Thoracic aorta (tissue), 2 donors: ENCODE results near the gene NAALADL1. TPM values are rescaled to one million over a fixed set of nuclear protein-coding genes. Genes with fewer than 3 reads are reported as not detected.

ENCODE experiments used
- ATAC-seq: fragments of 150-250 bp; one replicate; pipeline ENCODE4 v1.8.0; 2017; ENCODE audit warnings: low read depth; ENCODE audit not compliant: insufficient number of reproducible peaks, low FRiP score
- DNase-seq: peaks from one replicate; pipeline ENCODE4 v3.0.0-alpha.2; 2020; ENCODE audit warnings: low spot score
- H3K27ac ChIP-seq, 2 donors: fragments of 200-600 bp; sonication (generic); 1 replicate in 1 of 2; 2 replicates in 1 of 2; pipeline ENCODE4 v1.5.1; 2016; ENCODE audit warnings: mild to moderate bottlenecking in 2 of 2, moderate library complexity in 2 of 2
- H3K27me3 ChIP-seq: fragments of 200-600 bp; sonication (generic); replicated peaks from 2 replicates; pipeline ENCODE4 v1.6.0; 2016; ENCODE audit warnings: mild to moderate bottlenecking; ENCODE audit not compliant: insufficient read depth
- H3K36me3 ChIP-seq: fragments of 200-600 bp; sonication (generic); one replicate; pipeline ENCODE4 v1.5.1; 2016
- H3K4me1 ChIP-seq, 2 donors: fragments of 200-600 bp; sonication (generic); 1 replicate in 1 of 2; 2 replicates in 1 of 2; pipeline versions ENCODE4 v1.5.1 to v1.6.0; 2016; ENCODE audit warnings: low read depth in 2 of 2, mild to moderate bottlenecking in 1 of 2; ENCODE audit not compliant: control insufficient read depth in 1 of 2
- H3K4me3 ChIP-seq: fragments of 200-600 bp; sonication (generic); 2 replicates; pipeline ENCODE4 v1.5.1; 2016; ENCODE audit warnings: mild to moderate bottlenecking
- H3K9me3 ChIP-seq: fragments of 200-600 bp; sonication (generic); 2 replicates; pipeline ENCODE4 v1.5.1; 2016
- total RNA-seq, 2 donors: library from RNA; depleted of rRNA; stranded (reverse); fragments of >200 nt; gene quantifications; one replicate each; pipeline versions ENCODE4 v1.1.0 to v1.2.3, GENCODE V29; 2016
- TF ChIP-seq, protein P1 (sequence below): fragments of 200-600 bp; sonication (generic); IDR thresholded peaks from one replicate; pipeline ENCODE4 v1.5.1; 2019; ENCODE audit warnings: antibody characterized with exemption

NAALADL1 gene
- total RNA-seq, 2 donors from 2014 or later = 25.8 to 47.1 TPM

DNA sequence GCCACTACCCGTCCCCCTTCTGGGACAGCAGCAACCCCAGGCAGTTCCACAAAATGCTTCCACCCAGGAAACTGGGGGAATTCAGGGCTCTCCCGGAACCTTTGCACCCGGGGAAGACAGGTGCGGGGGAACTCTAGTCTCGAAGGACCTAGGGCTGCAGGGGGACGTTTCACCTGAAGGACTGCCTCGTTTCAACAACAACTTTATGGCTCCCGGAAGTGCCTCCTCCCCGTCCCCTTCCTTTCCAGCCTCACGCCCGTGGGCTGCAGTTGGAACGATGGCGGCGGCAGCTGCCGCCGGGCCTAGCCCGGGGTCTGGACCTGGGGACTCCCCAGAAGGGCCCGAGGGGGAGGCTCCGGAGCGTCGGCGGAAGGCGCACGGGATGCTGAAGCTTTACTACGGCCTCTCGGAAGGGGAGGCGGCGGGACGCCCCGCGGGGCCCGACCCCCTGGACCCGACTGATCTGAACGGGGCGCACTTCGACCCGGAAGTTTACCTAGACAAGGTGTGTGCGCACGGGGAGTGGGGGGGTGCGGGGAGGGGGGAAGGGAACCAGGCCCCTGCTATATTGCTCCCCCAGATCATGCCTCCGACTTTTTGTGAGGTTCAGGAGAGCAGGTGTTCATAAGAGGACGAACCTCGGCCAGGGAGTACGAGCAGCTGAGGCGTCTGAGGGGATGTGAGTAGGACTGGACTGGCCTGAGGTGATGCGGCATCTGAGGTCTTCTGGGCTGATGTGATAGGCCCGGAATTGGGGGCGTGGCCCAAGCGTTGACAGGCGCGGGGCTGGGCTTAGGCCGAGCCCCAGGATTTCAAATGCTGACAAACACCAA, 37.8 kb upstream of the NAALADL1 start, which contains the start of gene VPS51:
Gene VPS51, plus strand, starts transcription at position 241 of the 833 bp plus-strand sequence. Its CDS starts 37 bp downstream, at position 278.
- peak; percentile 72 for DNase-seq
- H3K36me3 ChIP-seq = no peaks in the 10 kb centered on the region
- H3K27ac ChIP-seq = peak within 1 kb of the TSS; percentile 81 to 93
- ATAC-seq = peak; percentile 76
- no peaks in the 10 kb centered on the region for H3K27me3 ChIP-seq
- H3K9me3 ChIP-seq = no peaks in the 10 kb centered on the region
- peak within 1 kb of the TSS; percentile 97 for H3K4me3 ChIP-seq
- TF ChIP-seq, protein P1, sequence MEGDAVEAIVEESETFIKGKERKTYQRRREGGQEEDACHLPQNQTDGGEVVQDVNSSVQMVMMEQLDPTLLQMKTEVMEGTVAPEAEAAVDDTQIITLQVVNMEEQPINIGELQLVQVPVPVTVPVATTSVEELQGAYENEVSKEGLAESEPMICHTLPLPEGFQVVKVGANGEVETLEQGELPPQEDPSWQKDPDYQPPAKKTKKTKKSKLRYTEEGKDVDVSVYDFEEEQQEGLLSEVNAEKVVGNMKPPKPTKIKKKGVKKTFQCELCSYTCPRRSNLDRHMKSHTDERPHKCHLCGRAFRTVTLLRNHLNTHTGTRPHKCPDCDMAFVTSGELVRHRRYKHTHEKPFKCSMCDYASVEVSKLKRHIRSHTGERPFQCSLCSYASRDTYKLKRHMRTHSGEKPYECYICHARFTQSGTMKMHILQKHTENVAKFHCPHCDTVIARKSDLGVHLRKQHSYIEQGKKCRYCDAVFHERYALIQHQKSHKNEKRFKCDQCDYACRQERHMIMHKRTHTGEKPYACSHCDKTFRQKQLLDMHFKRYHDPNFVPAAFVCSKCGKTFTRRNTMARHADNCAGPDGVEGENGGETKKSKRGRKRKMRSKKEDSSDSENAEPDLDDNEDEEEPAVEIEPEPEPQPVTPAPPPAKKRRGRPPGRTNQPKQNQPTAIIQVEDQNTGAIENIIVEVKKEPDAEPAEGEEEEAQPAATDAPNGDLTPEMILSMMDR = no peak
- peaks cover 9 to 18% of the 10 kb centered on the region in 2 donors for H3K4me1 ChIP-seq

DNA sequence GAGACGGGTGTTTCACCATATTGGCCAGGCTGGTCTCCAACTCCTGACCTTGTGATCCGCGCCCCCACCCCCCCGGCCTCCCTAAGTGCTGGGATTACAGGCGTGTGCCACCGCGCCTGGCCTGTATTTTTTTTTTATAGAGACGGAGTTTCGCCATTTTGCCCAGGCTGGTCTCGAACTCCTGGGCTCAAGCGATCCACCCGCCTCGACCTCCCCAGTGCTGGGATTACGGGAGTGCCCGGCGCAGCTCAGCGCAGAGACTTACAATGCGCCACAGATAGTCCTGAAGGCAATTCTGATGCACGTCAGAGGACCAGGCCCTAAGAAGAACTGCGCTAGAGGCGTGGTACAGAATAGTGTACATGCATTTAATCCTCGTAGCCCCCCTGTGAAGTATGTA, 37.1 kb upstream of the NAALADL1 start:
- TF ChIP-seq, protein P1 = no peak
- Histone ChIP-seq H3K27ac (peak overlapping the region; percentile 81 to 93), H3K36me3 (no peaks in the 10 kb centered on the region), H3K4me3 (peak overlapping the region; percentile 97), H3K9me3 (no peaks in the 10 kb centered on the region), H3K27me3 (no peaks in the 10 kb centered on the region), H3K4me1 (peaks cover 9 to 18% of the 10 kb centered on the region in 2 donors)
- no peak for ATAC-seq
- no peak for DNase-seq

DNA sequence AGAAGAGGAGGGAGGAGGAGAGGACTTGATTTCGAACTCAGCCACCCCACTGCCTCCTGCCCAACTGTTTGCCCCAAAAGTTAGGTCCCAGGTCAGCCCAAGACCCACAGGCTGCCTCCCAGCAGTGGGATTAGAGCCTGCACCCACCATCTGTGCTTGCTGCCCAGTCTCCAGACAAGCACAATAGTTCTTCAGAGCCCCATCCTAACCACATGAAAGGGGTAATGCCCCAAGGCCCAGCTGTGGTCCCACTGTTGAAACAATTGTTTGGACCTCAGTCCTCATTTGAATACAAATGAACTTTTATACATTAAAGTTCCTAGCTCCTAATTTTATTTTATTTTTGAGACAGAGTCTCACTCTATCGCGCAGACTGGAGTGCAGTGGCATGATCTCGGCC, 32.3 kb upstream of the NAALADL1 start:
- H3K4me3 ChIP-seq = no peak overlapping the region
- DNase-seq = no peak
- peaks cover 0 to 6% of the 10 kb centered on the region in 2 donors for H3K4me1 ChIP-seq
- H3K27ac ChIP-seq = no peak overlapping the region
- TF ChIP-seq, protein P1 = no peak
- no peaks in the 10 kb centered on the region for H3K9me3 ChIP-seq
- H3K36me3 ChIP-seq = peaks cover 15% of the 10 kb centered on the region
- ATAC-seq = no peak
- H3K27me3 ChIP-seq = no peaks in the 10 kb centered on the region

DNA sequence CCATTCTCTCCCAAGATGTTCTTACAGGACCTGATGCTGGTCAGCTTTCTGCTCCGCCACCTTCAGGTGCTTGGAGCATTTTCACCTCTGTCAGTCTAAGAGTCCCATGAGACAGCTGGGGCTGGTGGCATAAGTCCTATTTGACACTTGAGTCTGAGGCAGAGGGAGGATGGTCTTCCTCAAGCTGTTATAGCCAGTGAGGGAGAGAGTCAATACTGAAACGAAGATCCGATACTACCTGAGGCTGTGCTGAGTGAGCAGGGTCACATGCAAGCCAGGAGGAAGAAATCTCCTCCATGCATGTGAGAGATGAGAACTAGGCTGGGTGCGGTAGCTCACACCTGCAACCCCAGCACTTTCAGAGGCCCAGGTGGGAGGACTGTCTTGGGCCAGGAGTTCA, 31.3 kb upstream of the NAALADL1 start:
- Histone ChIP-seq H3K4me3 (no peak overlapping the region), H3K27me3 (no peaks in the 10 kb centered on the region), H3K36me3 (peaks cover 15% of the 10 kb centered on the region), H3K9me3 (no peaks in the 10 kb centered on the region), H3K27ac (no peak overlapping the region), H3K4me1 (peaks cover 6 to 13% of the 10 kb centered on the region in 2 donors)
- ATAC-seq (no peak), DNase-seq (no peak)
- TF ChIP-seq, protein P1 = no peak

DNA sequence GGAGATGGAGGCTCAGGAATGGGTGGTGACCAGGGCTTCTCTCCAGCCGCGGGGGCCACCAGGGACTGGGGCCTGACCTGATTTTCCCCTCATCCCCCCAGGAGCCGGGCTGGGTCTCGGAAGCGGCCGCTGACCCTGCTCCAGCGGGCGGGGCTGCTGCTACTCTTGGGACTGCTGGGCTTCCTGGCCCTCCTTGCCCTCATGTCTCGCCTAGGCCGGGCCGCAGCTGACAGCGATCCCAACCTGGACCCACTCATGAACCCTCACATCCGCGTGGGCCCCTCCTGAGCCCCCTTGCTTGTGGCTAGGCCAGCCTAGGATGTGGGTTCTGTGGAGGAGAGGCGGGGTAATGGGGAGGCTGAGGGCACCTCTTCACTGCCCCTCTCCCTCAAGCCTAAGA, 29.5 kb upstream of the NAALADL1 start:
- TF ChIP-seq, protein P1 = no peak
- no peak for DNase-seq
- Histone ChIP-seq H3K9me3 (no peaks in the 10 kb centered on the region), H3K27me3 (no peaks in the 10 kb centered on the region), H3K4me3 (no peak overlapping the region), H3K4me1 (peaks cover 10 to 22% of the 10 kb centered on the region in 2 donors), H3K36me3 (peaks cover 15% of the 10 kb centered on the region), H3K27ac (no peak overlapping the region)
- ATAC-seq = no peak
